PFSK-1 (cell line): ENCODE measurements around the gene CCP110.

ENCODE experiments used
- FOXP2 ChIP-seq: optimal IDR thresholded peaks from 2 replicates; pipeline ENCODE3; 2011; ENCODE audit warnings: borderline replicate concordance, control low read depth, inconsistent platforms; ENCODE audit not compliant: insufficient read depth; ENCODE audit errors: extremely low read length, extremely low read depth
- POLR2AphosphoS5 ChIP-seq: IDR thresholded peaks from 2 replicates; pipeline ENCODE4 v1.6.1; 2012; ENCODE audit warnings: low read depth, mild to moderate bottlenecking, control low read depth, low read length, moderate library complexity
- REST ChIP-seq, 2 experiments: IDR thresholded peaks; 2 replicates each; pipeline versions ENCODE4 v1.6.1 to v1.8.0; 2011 to 2012; ENCODE audit warnings: low read depth in 2 of 2, low read length in 2 of 2, control low read depth in 1 of 2, inconsistent platforms in 1 of 2, mild to moderate bottlenecking in 1 of 2, moderate library complexity in 1 of 2; ENCODE audit not compliant: insufficient read depth in 1 of 2
- SIN3A ChIP-seq: IDR thresholded peaks from 2 replicates; pipeline ENCODE4 v1.6.1; 2012; ENCODE audit warnings: mild to moderate bottlenecking, low read length, moderate library complexity, borderline replicate concordance; ENCODE audit not compliant: insufficient read depth
- TAF1 ChIP-seq: IDR thresholded peaks from 2 replicates; pipeline ENCODE4 v1.6.1; 2012; ENCODE audit warnings: low read length, control low read depth, borderline replicate concordance; ENCODE audit not compliant: insufficient read depth

The CCP110 gene

GRCh38 chr16:19499006-19499405, 24.7 kb upstream of the CCP110 start:
- TF ChIP-seq POLR2AphosphoS5 (no peak), TAF1 (no peak), FOXP2 (no peak), SIN3A (no peak), REST (IDR thresholded peaks at IDR 0.05; ENCODE audit: insufficient read depth in 1 of 2, low read depth in 2 of 2, low read length in 2 of 2) (no peak)

- TF ChIP-seq SIN3A (no peak), POLR2AphosphoS5 (no peak), FOXP2 (no peak), TAF1 (no peak)
These were observed 24.3 kb upstream of the CCP110 start for GRCh38 chr16:19499481-19499880.

GRCh38 chr16:19502395-19503131, 21.2 kb upstream of the CCP110 start:
- TF ChIP-seq SIN3A (no peak), TAF1 (no peak), REST (IDR thresholded peaks at IDR 0.05; ENCODE audit: insufficient read depth in 1 of 2, low read depth in 2 of 2, low read length in 2 of 2) (no peak), FOXP2 (no peak), POLR2AphosphoS5 (no peak)

GRCh38 chr16:19503461-19504075, 20.2 kb upstream of the CCP110 start:
- TF ChIP-seq TAF1 (no peak), SIN3A (no peak), FOXP2 (no peak), REST (IDR thresholded peaks at IDR 0.05; ENCODE audit: insufficient read depth in 1 of 2, low read depth in 2 of 2, low read length in 2 of 2) (no peak), POLR2AphosphoS5 (no peak)

- no peak for TF ChIP-seq FOXP2
- TF ChIP-seq REST (IDR thresholded peaks at IDR 0.05; ENCODE audit: insufficient read depth in 1 of 2, low read depth in 2 of 2, low read length in 2 of 2): no peak
- TF ChIP-seq TAF1: no peak
- TF ChIP-seq SIN3A: no peak
- no peak for TF ChIP-seq POLR2AphosphoS5
These were observed 18.0 kb upstream of the CCP110 start for GRCh38 chr16:19505600-19506303.
